GM23338 (cell line): ENCODE measurements around the gene HS1BP3. TPM values are rescaled to one million over a fixed set of nuclear protein-coding genes. Genes with fewer than 3 reads are reported as not detected.

Source experiments
- ATAC-seq: fragments of 200-7000 bp; cut with Tn5 transposase; 3 replicates; pipeline ENCODE4 v1.9.1; 2020
- DNase-seq: peaks from one replicate; pipeline ENCODE4 v3.0.0-alpha.2; 2015; ENCODE audit warnings: low spot score
- H2AFZ ChIP-seq: fragments of 200-600 bp; sonication (generic); 2 replicates; pipeline ENCODE4 v1.8.0; 2016; ENCODE audit warnings: antibody characterized with exemption, mild to moderate bottlenecking, moderate library complexity
- H3F3A ChIP-seq: fragments of 200-600 bp; sonication (generic); replicated peaks from 2 replicates; pipeline ENCODE4 v1.8.0; 2017; ENCODE audit warnings: antibody characterized with exemption, mixed run types, low read depth
- H3K27ac ChIP-seq: fragments of 200-600 bp; sonication (generic); 2 replicates; pipeline ENCODE4 v1.6.1; 2016; ENCODE audit warnings: low read depth
- H3K27me3 ChIP-seq: fragments of 200-600 bp; sonication (generic); 2 replicates; pipeline ENCODE4 v1.8.0; 2016; ENCODE audit warnings: mild to moderate bottlenecking, mixed run types, moderate library complexity; ENCODE audit not compliant: insufficient read depth
- H3K36me3 ChIP-seq: fragments of 200-600 bp; sonication (generic); 2 replicates; pipeline ENCODE4 v1.8.0; 2016; ENCODE audit warnings: mild to moderate bottlenecking; ENCODE audit not compliant: insufficient read depth
- H3K4me1 ChIP-seq: fragments of 200-600 bp; sonication (generic); 2 replicates; pipeline ENCODE4 v1.8.0; 2016; ENCODE audit warnings: mild to moderate bottlenecking, moderate library complexity; ENCODE audit not compliant: insufficient read depth
- H3K4me2 ChIP-seq: fragments of 200-600 bp; sonication (generic); 2 replicates; pipeline ENCODE4 v1.7.1; 2017; ENCODE audit warnings: mixed run types
- H3K4me3 ChIP-seq: fragments of 200-600 bp; sonication (generic); 2 replicates; pipeline ENCODE4 v1.6.1; 2016; ENCODE audit warnings: mixed run types
- H3K79me2 ChIP-seq: fragments of 200-600 bp; sonication (generic); replicated peaks from 2 replicates; pipeline ENCODE4 v1.8.0; 2017; ENCODE audit warnings: mild to moderate bottlenecking; ENCODE audit not compliant: insufficient read depth
- H3K9me2 ChIP-seq: fragments of 200-600 bp; sonication (generic); 2 replicates; pipeline ENCODE4 v1.8.0; 2017; ENCODE audit not compliant: insufficient read depth
- H4K20me1 ChIP-seq: fragments of 200-600 bp; sonication (generic); replicated peaks from 2 replicates; pipeline ENCODE4 v1.8.0; 2017; ENCODE audit warnings: mild to moderate bottlenecking; ENCODE audit not compliant: insufficient read depth
- H3K27ac Mint-ChIP-seq: 2 replicates; pipeline ENCODE4 v1.8.0; 2020; ENCODE audit warnings: inconsistent platforms, mild to moderate bottlenecking, moderate library complexity, mixed read lengths
- H3K27me3 Mint-ChIP-seq: 3 replicates; pipeline ENCODE4 v1.8.0; 2022; ENCODE audit warnings: low read depth, mild to moderate bottlenecking, moderate library complexity, mixed read lengths, inconsistent platforms; ENCODE audit not compliant: insufficient read depth, poor library complexity
- H3K36me3 Mint-ChIP-seq: 3 replicates; pipeline ENCODE4 v1.8.0; 2021; ENCODE audit warnings: low read depth, mild to moderate bottlenecking, inconsistent platforms, moderate library complexity, mixed read lengths
- H3K4me1 Mint-ChIP-seq: 3 replicates; pipeline ENCODE4 v1.8.0; 2020; ENCODE audit warnings: mild to moderate bottlenecking, inconsistent platforms, mixed read lengths
- H3K4me3 Mint-ChIP-seq: 3 replicates; pipeline ENCODE4 v1.8.0; 2021; ENCODE audit warnings: moderate library complexity, mild to moderate bottlenecking, inconsistent platforms, mixed read lengths
- H3K9me3 Mint-ChIP-seq: 3 replicates; pipeline ENCODE4 v1.8.0; 2020; ENCODE audit warnings: moderate library complexity, mild to moderate bottlenecking, inconsistent platforms, mixed read lengths
- CREB1 ChIP-seq: fragments of 250-450 bp; sonication (Bioruptor Pico); IDR thresholded peaks from 2 replicates; pipeline ENCODE4 v1.5.0; 2020; ENCODE audit warnings: low read depth, mild to moderate bottlenecking, moderate library complexity
- EZH2 ChIP-seq: fragments of 200-600 bp; sonication (generic); IDR thresholded peaks from one replicate; pipeline ENCODE4 v1.8.0; 2017; ENCODE audit warnings: antibody characterized with exemption, mild to moderate bottlenecking, low read depth; ENCODE audit not compliant: unreplicated experiment
- EZH2phosphoT487 ChIP-seq: fragments of 200-600 bp; sonication (generic); IDR thresholded peaks from one replicate; pipeline ENCODE4 v1.8.1; 2018; ENCODE audit warnings: antibody characterized with exemption; ENCODE audit not compliant: unreplicated experiment
- JUNB ChIP-seq: IDR thresholded peaks from one replicate; pipeline ENCODE4 v1.6.1; 2016; ENCODE audit warnings: antibody characterized with exemption; ENCODE audit not compliant: unreplicated experiment
- NANOG ChIP-seq: IDR thresholded peaks from 2 replicates; pipeline ENCODE4 v1.6.1; 2016; ENCODE audit warnings: antibody characterized with exemption, borderline replicate concordance
- POLR2AphosphoS5 ChIP-seq: IDR thresholded peaks from 2 replicates; pipeline ENCODE4 v1.6.1; 2016; ENCODE audit warnings: antibody characterized with exemption, low read depth
- STAT1 ChIP-seq: IDR thresholded peaks from one replicate; pipeline ENCODE4 v1.6.1; 2016; ENCODE audit warnings: antibody characterized with exemption; ENCODE audit not compliant: unreplicated experiment
- ZNF114 ChIP-seq: fragments of 250-450 bp; sonication (Bioruptor Pico); IDR thresholded peaks from 2 replicates; pipeline ENCODE4 v1.5.0; 2020; ENCODE audit warnings: mild to moderate bottlenecking, moderate library complexity
- ZNF331 ChIP-seq: fragments of 250-450 bp; sonication (Bioruptor Pico); IDR thresholded peaks from 2 replicates; pipeline ENCODE4 v1.5.0; 2020; ENCODE audit warnings: low read depth, mild to moderate bottlenecking, moderate library complexity
- polyA plus RNA-seq: library from polyadenylated mRNA; unstranded; fragments of >200 nt; fragmentation: Nextera tagmentation; extraction: Ambion mirVana; gene quantifications from 2 replicates; pipeline ENCODE4 v1.2.1, GENCODE V29; 2016
- total RNA-seq: library from RNA; depleted of rRNA; stranded (reverse); fragments of >200 nt; shearing (Covaris generic); gene quantifications from 2 replicates; pipeline ENCODE4 v1.2.3, GENCODE V29; 2014
- TF ChIP-seq, protein P1 (sequence below): IDR thresholded peaks from one replicate; pipeline ENCODE4 v1.6.1; 2018; ENCODE audit warnings: antibody characterized with exemption; ENCODE audit not compliant: unreplicated experiment
- TF ChIP-seq, protein P2 (sequence below), 2 experiments: fragments of 200-600 bp in 1 of 2; sonication (generic) in 1 of 2; conservative IDR thresholded peaks; 2 replicates each; pipeline versions ENCODE4 v1.5.1 to v1.6.1; 2016 to 2017; ENCODE audit warnings: antibody characterized with exemption in 2 of 2, low read depth in 2 of 2, mild to moderate bottlenecking in 2 of 2, moderate library complexity in 1 of 2
- TF ChIP-seq, protein P3 (sequence below): IDR thresholded peaks from 2 replicates; pipeline ENCODE4 v1.6.1; 2016; ENCODE audit warnings: antibody characterized with exemption
- TF ChIP-seq, protein P4 (sequence below): fragments of 250-450 bp; sonication (Bioruptor Pico); IDR thresholded peaks from 2 replicates; pipeline ENCODE4 v1.5.0; 2020; ENCODE audit warnings: mild to moderate bottlenecking, moderate library complexity

Gene HS1BP3
- total and polyA plus RNA-seq, 2 experiments from 2014 or later = 7.2 to 15.0 TPM

DNA sequence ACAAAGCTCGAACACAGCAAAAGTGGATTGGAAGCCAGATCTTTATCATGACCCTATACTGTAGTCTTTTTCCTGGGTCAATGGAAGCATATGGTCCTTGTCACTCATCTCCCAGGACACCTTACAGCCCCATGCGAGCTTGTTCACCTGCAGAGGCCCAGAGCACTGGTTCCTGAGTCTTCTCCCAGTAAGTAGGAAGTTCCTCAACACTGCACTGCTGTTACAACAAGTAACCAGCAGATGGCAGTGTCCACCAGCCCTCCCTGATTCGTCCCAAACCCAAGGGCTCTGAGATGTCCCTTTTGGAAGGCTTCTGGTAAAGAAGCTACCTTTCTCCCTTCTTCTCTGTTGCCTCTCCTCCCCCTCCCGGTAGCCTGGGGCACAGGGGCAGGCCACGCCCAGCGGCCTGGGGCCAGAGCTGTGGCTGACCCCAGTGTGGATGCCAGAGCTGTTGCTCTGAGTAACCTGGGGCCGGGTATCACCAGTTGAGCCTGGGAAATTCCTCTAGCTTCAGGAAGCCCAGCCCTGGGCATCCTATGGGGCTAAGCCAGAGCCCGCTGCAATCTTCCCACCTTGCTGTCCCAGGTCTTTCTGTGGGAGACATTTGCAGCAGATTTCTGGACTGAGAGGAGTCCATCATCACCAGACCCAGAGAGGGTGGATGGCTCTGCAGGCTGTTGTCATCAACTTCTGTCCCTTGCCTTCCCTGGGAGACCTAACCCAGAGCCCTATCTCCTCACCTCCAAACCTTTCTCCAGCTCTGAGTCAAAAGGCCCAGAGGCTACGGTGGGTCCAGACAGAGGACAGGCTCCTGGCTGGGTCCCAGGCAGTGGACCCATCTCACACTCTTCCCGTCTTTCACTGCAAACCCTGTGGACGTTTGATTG is 10.8 kb upstream of the HS1BP3 start:
- no peak overlapping the region for H3K4me3 ChIP-seq
- no peaks in the 10 kb centered on the region for H3K36me3 ChIP-seq
- no peaks in the 10 kb centered on the region for H3K79me2 ChIP-seq
- no peaks in the 10 kb centered on the region for H3K9me2 ChIP-seq
- H4K20me1 ChIP-seq = no peaks in the 10 kb centered on the region
- peak overlapping the region; percentile 76 for H2AFZ ChIP-seq
- H3F3A ChIP-seq = no peaks in the 10 kb centered on the region
- Mint-ChIP-seq H3K9me3 (no peaks in the 10 kb centered on the region), H3K36me3 (no peaks in the 10 kb centered on the region), H3K27me3 (peaks cover 48% of the 10 kb centered on the region), H3K4me1 (peaks cover 24% of the 10 kb centered on the region), H3K27ac (no peak overlapping the region), H3K4me3 (no peak overlapping the region)
- DNase-seq (peak; percentile 88), ATAC-seq (peak; percentile 50)
- H3K4me1 ChIP-seq = peaks cover 23% of the 10 kb centered on the region
- H3K4me2 ChIP-seq = no peak overlapping the region
- H3K27me3 ChIP-seq = peaks cover 51% of the 10 kb centered on the region
- TF ChIP-seq, protein P1, sequence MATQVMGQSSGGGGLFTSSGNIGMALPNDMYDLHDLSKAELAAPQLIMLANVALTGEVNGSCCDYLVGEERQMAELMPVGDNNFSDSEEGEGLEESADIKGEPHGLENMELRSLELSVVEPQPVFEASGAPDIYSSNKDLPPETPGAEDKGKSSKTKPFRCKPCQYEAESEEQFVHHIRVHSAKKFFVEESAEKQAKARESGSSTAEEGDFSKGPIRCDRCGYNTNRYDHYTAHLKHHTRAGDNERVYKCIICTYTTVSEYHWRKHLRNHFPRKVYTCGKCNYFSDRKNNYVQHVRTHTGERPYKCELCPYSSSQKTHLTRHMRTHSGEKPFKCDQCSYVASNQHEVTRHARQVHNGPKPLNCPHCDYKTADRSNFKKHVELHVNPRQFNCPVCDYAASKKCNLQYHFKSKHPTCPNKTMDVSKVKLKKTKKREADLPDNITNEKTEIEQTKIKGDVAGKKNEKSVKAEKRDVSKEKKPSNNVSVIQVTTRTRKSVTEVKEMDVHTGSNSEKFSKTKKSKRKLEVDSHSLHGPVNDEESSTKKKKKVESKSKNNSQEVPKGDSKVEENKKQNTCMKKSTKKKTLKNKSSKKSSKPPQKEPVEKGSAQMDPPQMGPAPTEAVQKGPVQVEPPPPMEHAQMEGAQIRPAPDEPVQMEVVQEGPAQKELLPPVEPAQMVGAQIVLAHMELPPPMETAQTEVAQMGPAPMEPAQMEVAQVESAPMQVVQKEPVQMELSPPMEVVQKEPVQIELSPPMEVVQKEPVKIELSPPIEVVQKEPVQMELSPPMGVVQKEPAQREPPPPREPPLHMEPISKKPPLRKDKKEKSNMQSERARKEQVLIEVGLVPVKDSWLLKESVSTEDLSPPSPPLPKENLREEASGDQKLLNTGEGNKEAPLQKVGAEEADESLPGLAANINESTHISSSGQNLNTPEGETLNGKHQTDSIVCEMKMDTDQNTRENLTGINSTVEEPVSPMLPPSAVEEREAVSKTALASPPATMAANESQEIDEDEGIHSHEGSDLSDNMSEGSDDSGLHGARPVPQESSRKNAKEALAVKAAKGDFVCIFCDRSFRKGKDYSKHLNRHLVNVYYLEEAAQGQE = no peak
- TF ChIP-seq, protein P2, sequence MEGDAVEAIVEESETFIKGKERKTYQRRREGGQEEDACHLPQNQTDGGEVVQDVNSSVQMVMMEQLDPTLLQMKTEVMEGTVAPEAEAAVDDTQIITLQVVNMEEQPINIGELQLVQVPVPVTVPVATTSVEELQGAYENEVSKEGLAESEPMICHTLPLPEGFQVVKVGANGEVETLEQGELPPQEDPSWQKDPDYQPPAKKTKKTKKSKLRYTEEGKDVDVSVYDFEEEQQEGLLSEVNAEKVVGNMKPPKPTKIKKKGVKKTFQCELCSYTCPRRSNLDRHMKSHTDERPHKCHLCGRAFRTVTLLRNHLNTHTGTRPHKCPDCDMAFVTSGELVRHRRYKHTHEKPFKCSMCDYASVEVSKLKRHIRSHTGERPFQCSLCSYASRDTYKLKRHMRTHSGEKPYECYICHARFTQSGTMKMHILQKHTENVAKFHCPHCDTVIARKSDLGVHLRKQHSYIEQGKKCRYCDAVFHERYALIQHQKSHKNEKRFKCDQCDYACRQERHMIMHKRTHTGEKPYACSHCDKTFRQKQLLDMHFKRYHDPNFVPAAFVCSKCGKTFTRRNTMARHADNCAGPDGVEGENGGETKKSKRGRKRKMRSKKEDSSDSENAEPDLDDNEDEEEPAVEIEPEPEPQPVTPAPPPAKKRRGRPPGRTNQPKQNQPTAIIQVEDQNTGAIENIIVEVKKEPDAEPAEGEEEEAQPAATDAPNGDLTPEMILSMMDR (conservative IDR thresholded peaks at IDR 0.05; ENCODE audit: low read depth in 2 of 2) = peak; percentile 90 to 98
- no peak for TF ChIP-seq JUNB
- TF ChIP-seq EZH2phosphoT487 = no peak
- no peak for TF ChIP-seq NANOG
- TF ChIP-seq POLR2AphosphoS5 = no peak
- no peak for TF ChIP-seq ZNF114
- TF ChIP-seq STAT1 = no peak
- no peak for TF ChIP-seq EZH2
- TF ChIP-seq ZNF331 = no peak
- TF ChIP-seq, protein P3, sequence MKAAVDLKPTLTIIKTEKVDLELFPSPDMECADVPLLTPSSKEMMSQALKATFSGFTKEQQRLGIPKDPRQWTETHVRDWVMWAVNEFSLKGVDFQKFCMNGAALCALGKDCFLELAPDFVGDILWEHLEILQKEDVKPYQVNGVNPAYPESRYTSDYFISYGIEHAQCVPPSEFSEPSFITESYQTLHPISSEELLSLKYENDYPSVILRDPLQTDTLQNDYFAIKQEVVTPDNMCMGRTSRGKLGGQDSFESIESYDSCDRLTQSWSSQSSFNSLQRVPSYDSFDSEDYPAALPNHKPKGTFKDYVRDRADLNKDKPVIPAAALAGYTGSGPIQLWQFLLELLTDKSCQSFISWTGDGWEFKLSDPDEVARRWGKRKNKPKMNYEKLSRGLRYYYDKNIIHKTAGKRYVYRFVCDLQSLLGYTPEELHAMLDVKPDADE = no peak
- TF ChIP-seq, protein P4, sequence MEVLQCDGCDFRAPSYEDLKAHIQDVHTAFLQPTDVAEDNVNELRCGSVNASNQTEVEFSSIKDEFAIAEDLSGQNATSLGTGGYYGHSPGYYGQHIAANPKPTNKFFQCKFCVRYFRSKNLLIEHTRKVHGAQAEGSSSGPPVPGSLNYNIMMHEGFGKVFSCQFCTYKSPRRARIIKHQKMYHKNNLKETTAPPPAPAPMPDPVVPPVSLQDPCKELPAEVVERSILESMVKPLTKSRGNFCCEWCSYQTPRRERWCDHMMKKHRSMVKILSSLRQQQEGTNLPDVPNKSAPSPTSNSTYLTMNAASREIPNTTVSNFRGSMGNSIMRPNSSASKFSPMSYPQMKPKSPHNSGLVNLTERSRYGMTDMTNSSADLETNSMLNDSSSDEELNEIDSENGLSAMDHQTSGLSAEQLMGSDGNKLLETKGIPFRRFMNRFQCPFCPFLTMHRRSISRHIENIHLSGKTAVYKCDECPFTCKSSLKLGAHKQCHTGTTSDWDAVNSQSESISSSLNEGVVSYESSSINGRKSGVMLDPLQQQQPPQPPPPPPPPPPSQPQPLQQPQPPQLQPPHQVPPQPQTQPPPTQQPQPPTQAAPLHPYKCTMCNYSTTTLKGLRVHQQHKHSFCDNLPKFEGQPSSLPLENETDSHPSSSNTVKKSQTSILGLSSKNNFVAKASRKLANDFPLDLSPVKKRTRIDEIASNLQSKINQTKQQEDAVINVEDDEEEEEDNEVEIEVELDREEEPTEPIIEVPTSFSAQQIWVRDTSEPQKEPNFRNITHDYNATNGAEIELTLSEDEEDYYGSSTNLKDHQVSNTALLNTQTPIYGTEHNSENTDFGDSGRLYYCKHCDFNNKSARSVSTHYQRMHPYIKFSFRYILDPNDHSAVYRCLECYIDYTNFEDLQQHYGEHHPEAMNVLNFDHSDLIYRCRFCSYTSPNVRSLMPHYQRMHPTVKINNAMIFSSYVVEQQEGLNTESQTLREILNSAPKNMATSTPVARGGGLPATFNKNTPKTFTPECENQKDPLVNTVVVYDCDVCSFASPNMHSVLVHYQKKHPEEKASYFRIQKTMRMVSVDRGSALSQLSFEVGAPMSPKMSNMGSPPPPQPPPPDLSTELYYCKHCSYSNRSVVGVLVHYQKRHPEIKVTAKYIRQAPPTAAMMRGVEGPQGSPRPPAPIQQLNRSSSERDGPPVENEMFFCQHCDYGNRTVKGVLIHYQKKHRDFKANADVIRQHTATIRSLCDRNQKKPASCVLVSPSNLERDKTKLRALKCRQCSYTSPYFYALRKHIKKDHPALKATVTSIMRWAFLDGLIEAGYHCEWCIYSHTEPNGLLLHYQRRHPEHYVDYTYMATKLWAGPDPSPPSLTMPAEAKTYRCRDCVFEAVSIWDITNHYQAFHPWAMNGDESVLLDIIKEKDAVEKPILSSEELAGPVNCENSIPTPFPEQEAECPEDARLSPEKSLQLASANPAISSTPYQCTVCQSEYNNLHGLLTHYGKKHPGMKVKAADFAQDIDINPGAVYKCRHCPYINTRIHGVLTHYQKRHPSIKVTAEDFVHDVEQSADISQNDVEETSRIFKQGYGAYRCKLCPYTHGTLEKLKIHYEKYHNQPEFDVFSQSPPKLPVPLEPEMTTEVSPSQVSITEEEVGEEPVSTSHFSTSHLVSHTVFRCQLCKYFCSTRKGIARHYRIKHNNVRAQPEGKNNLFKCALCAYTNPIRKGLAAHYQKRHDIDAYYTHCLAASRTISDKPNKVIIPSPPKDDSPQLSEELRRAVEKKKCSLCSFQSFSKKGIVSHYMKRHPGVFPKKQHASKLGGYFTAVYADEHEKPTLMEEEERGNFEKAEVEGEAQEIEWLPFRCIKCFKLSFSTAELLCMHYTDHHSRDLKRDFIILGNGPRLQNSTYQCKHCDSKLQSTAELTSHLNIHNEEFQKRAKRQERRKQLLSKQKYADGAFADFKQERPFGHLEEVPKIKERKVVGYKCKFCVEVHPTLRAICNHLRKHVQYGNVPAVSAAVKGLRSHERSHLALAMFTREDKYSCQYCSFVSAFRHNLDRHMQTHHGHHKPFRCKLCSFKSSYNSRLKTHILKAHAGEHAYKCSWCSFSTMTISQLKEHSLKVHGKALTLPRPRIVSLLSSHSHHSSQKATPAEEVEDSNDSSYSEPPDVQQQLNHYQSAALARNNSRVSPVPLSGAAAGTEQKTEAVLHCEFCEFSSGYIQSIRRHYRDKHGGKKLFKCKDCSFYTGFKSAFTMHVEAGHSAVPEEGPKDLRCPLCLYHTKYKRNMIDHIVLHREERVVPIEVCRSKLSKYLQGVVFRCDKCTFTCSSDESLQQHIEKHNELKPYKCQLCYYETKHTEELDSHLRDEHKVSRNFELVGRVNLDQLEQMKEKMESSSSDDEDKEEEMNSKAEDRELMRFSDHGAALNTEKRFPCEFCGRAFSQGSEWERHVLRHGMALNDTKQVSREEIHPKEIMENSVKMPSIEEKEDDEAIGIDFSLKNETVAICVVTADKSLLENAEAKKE (CRISPR knock-in tag) = peak; percentile 64; the same call in 1 of the 2 replicates
- TF ChIP-seq CREB1 (CRISPR knock-in tag) = no peak
- no peak overlapping the region for H3K27ac ChIP-seq
